OCI-LY3 (cell line): Measurements from ENCODE around the gene GCA.

Experiments used
- EZH2phosphoT487 ChIP-seq: fragments of 200-600 bp; shearing (Covaris generic); IDR thresholded peaks from 2 replicates; pipeline ENCODE4 v1.6.1; 2018; ENCODE audit warnings: antibody characterized with exemption, mixed run types, low read depth
- TF ChIP-seq, protein P1 (sequence below): fragments of 200-600, 300-600 bp; sonication (generic); IDR thresholded peaks from 2 replicates; pipeline ENCODE4 v1.5.1; 2014; ENCODE audit warnings: antibody characterized with exemption, low read length, low read depth

DNA sequence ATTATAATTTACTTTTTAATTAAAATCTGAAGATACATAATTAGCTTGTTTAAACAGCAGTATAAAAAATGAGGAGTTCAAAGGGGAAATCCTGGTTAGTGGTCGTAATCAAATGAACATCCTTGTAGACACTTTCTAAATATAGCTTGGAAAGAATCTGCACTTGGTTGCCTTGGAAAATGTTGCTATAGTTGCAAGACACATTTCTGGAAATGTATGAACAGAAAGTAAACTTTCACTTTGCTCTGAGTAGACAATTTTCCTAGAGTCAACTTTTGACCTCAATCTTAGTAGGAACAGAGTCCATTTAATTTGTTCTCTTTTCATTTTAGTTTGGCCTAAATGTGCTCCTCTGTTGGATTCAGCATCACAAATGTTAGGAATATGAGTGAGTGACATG, 38.3 kb downstream of the GCA start:
- TF ChIP-seq, protein P1, sequence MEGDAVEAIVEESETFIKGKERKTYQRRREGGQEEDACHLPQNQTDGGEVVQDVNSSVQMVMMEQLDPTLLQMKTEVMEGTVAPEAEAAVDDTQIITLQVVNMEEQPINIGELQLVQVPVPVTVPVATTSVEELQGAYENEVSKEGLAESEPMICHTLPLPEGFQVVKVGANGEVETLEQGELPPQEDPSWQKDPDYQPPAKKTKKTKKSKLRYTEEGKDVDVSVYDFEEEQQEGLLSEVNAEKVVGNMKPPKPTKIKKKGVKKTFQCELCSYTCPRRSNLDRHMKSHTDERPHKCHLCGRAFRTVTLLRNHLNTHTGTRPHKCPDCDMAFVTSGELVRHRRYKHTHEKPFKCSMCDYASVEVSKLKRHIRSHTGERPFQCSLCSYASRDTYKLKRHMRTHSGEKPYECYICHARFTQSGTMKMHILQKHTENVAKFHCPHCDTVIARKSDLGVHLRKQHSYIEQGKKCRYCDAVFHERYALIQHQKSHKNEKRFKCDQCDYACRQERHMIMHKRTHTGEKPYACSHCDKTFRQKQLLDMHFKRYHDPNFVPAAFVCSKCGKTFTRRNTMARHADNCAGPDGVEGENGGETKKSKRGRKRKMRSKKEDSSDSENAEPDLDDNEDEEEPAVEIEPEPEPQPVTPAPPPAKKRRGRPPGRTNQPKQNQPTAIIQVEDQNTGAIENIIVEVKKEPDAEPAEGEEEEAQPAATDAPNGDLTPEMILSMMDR, result no peak
- TF ChIP-seq EZH2phosphoT487, result no peak
